Transverse colon (tissue), 4 donors: ENCODE results near the gene LRP1B. TPM values are rescaled to one million over a fixed set of nuclear protein-coding genes. Genes with fewer than 3 reads are reported as not detected.

Experiments used
- DNase-seq: peaks from one replicate; pipeline ENCODE4 v3.0.0-alpha.2; 2019
- H3K27ac ChIP-seq, 4 donors: fragments of 200-600 bp; sonication (generic); 2 replicates each; pipeline ENCODE4 v1.5.1; 2016 to 2018; ENCODE audit warnings: inconsistent platforms in 4 of 4
- H3K27me3 ChIP-seq: fragments of 200-600 bp; sonication (generic); 2 replicates; pipeline ENCODE4 v1.5.1; 2017; ENCODE audit warnings: inconsistent platforms
- H3K36me3 ChIP-seq, 4 donors: fragments of 200-600 bp; sonication (generic); 2 replicates each; pipeline ENCODE4 v1.5.1; 2017 to 2019; ENCODE audit warnings: inconsistent platforms in 4 of 4
- H3K4me1 ChIP-seq, 4 donors: fragments of 200-600 bp; sonication (generic); 2 replicates each; pipeline ENCODE4 v1.5.1; 2017 to 2020; ENCODE audit warnings: inconsistent platforms in 4 of 4
- H3K4me3 ChIP-seq, 4 donors: fragments of 200-600 bp; sonication (generic); 1 replicate in 1 of 4; 2 replicates in 3 of 4; pipeline versions ENCODE4 v1.5.1 to v1.6.1; 2017 to 2019; ENCODE audit warnings: inconsistent platforms in 4 of 4
- H3K9me3 ChIP-seq, 2 donors: fragments of 200-600 bp; sonication (generic); 2 replicates each; pipeline ENCODE4 v1.5.1; 2017 to 2019; ENCODE audit warnings: inconsistent platforms in 2 of 2
- CTCF ChIP-seq, 5 experiments: fragments of 200-600 bp in 3 of 5; fragments of 450-650 bp in 2 of 5; sonication (generic) in 3 of 5; IDR thresholded peaks; 1 replicate in 2 of 5; 2 replicates in 3 of 5; pipeline ENCODE4 v1.5.1; 2016 to 2017; ENCODE audit warnings: antibody characterized with exemption in 5 of 5, inconsistent platforms in 3 of 5, mild to moderate bottlenecking in 2 of 5, moderate library complexity in 1 of 5
- EP300 ChIP-seq: sonication (generic); formaldehyde crosslinking; IDR thresholded peaks from one replicate; pipeline ENCODE4 v1.6.1; 2017; ENCODE audit warnings: antibody characterized with exemption, low read depth
- POLR2A ChIP-seq: fragments of 450-650 bp; IDR thresholded peaks from one replicate; pipeline ENCODE4 v1.6.1; 2016; ENCODE audit warnings: antibody characterized with exemption, mild to moderate bottlenecking, moderate library complexity
- POLR2AphosphoS5 ChIP-seq, 3 donors: sonication (generic); formaldehyde crosslinking; IDR thresholded peaks; one replicate each; pipeline ENCODE4 v1.6.1; 2016; ENCODE audit warnings: antibody characterized with exemption in 3 of 3
- WGBS, 2 donors: methylation state at CpG; one replicate each; pipeline ENCODE4 v1.1.5; 2018; ENCODE audit warnings: low coverage in 1 of 2; 5-methylcytosine and 5-hydroxymethylcytosine counted together
- in situ Hi-C, 4 donors: fragments of 200-750 bp; cut with MboI; loops; one replicate each; pipeline versions ENCODE4 v1.15.0 to v1.15.1; 2017; ENCODE audit warnings: low sequenced_read_pairs in 3 of 4, low pct_ligation_motif_present in 1 of 4, low pct_unique_long_range_greater_than_20kb in 1 of 4
- intact Hi-C: fragments of 100-400 bp; cut with DNase I; formaldehyde crosslinking; loops from one replicate; pipeline ENCODE4 v1.15.1; 2023; ENCODE audit warnings: low total_unique reads
- total RNA-seq, 4 donors: library from RNA; depleted of rRNA; stranded (reverse); fragments of >200 nt; gene quantifications; one replicate each; pipeline ENCODE4 v1.1.0, GENCODE V29; 2016

Gene LRP1B
- total RNA-seq, 4 donors from 2014 or later = 0.48 to 5.4 (median 0.82) TPM; not detected in 1

- Histone ChIP-seq H3K36me3 (no peaks in the 10 kb centered on the region), H3K27me3 (no peaks in the 10 kb centered on the region), H3K4me3 (no peak overlapping the region), H3K9me3 (no peaks in the 10 kb centered on the region), H3K27ac (no peak overlapping the region), H3K4me1 (no peaks in the 10 kb centered on the region)
- intact Hi-C loops (no loop called here), in situ Hi-C loops (no loop called here)
- WGBS, 2 donors = 75 to 90% methylated on average over 3 to 4 of the region's 4 CpGs
- TF ChIP-seq POLR2AphosphoS5 (IDR thresholded peaks at IDR 0.05) (no peak), POLR2A (no peak), CTCF (IDR thresholded peaks at IDR 0.05) (no peak), EP300 (no peak)
- no peak for DNase-seq
These were observed 1527.4 kb downstream of the LRP1B start for GRCh38 chr2:140603416-140603815.

GRCh38 chr2:140601801-140602200 is 1529.0 kb downstream of the LRP1B start:
- Histone ChIP-seq H3K4me3 (no peak overlapping the region), H3K27me3 (no peaks in the 10 kb centered on the region), H3K9me3 (no peaks in the 10 kb centered on the region), H3K36me3 (no peaks in the 10 kb centered on the region), H3K4me1 (no peaks in the 10 kb centered on the region), H3K27ac (no peak overlapping the region)
- in situ Hi-C loops (no loop called here), intact Hi-C loops (no loop called here)
- DNase-seq = no peak
- WGBS, 2 donors = 68 to 74% methylated on average over 3 of the region's 3 CpGs
- TF ChIP-seq POLR2AphosphoS5 (IDR thresholded peaks at IDR 0.05) = no peak
- TF ChIP-seq EP300 = no peak
- TF ChIP-seq CTCF (IDR thresholded peaks at IDR 0.05) = no peak
- no peak for TF ChIP-seq POLR2A

GRCh38 chr2:140601342-140601741 is 1529.5 kb downstream of the LRP1B start:
- no peaks in the 10 kb centered on the region for H3K27me3 ChIP-seq
- DNase-seq = no peak
- TF ChIP-seq CTCF (IDR thresholded peaks at IDR 0.05) (no peak), POLR2AphosphoS5 (IDR thresholded peaks at IDR 0.05) (no peak), POLR2A (no peak)
- WGBS, 2 donors = 78 to 100% methylated on average over 1 of the region's 1 CpG
- in situ Hi-C loops (no loop called here), intact Hi-C loops (no loop called here)
- no peaks in the 10 kb centered on the region for H3K4me1 ChIP-seq
- no peaks in the 10 kb centered on the region for H3K9me3 ChIP-seq
- H3K36me3 ChIP-seq = no peaks in the 10 kb centered on the region
- no peak overlapping the region for H3K4me3 ChIP-seq
- H3K27ac ChIP-seq = no peak overlapping the region

GRCh38 chr2:140600116-140600515 is 1530.7 kb downstream of the LRP1B start:
- Histone ChIP-seq H3K4me1 (no peaks in the 10 kb centered on the region), H3K36me3 (no peaks in the 10 kb centered on the region), H3K4me3 (no peak overlapping the region), H3K27me3 (no peaks in the 10 kb centered on the region), H3K9me3 (no peaks in the 10 kb centered on the region), H3K27ac (no peak overlapping the region)
- no peak for DNase-seq
- in situ Hi-C loops (no loop called here), intact Hi-C loops (no loop called here)
- TF ChIP-seq EP300 (no peak), POLR2A (no peak)
- WGBS, 2 donors = 63 to 80% methylated on average over 1 of the region's 1 CpG

GRCh38 chr2:140597836-140598235 is 1533.0 kb downstream of the LRP1B start:
- H3K36me3 ChIP-seq = no peaks in the 10 kb centered on the region
- in situ Hi-C loops = no loop called here
- no peak overlapping the region for H3K4me3 ChIP-seq
- no peaks in the 10 kb centered on the region for H3K4me1 ChIP-seq
- TF ChIP-seq POLR2A (no peak), EP300 (no peak), CTCF (IDR thresholded peaks at IDR 0.05) (no peak), POLR2AphosphoS5 (IDR thresholded peaks at IDR 0.05) (no peak)
- 75% methylated on average over 1 of the region's 1 CpG; no CpG with 5 or more reads in 1 of the 2 donors for WGBS, 2 donors
- no peak for DNase-seq
- H3K9me3 ChIP-seq = no peaks in the 10 kb centered on the region
- intact Hi-C loops = no loop called here
- H3K27ac ChIP-seq = no peak overlapping the region
- H3K27me3 ChIP-seq = no peaks in the 10 kb centered on the region
